ENCODE data around the gene EXOSC10.

Gene EXOSC10

GRCh38 chr1:11099310-11100148 lies at the start of gene EXOSC10:
Gene EXOSC10 (minus strand): TSS chr1:11099869. CDS start chr1:11099831, 38 bp downstream.
- peak; percentile 96 for DNase-seq

GRCh38 chr1:11147197-11147770 lies 47.6 kb upstream of the EXOSC10 start:
- DNase-seq: no peak

DNA sequence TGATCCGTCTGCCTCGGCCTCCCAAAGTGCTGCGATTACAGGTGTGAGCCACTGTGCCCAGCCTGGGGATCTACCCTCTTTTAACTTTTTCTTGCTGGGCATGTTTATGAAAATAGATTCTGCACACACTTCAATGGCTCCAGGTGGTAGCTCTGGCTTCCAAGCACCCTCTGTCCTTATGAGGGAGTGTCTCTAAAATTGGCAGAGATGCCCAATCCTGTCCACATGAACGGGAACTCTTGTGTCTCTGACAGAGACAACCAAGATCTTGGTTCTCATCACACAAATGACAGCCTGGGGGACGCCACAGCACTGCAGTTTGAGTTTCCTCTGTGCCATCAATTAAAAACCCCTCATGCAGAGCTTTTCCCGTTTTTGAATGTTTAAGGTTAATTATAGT lies 46.1 kb upstream of the EXOSC10 start:
- no peak for DNase-seq

DNA sequence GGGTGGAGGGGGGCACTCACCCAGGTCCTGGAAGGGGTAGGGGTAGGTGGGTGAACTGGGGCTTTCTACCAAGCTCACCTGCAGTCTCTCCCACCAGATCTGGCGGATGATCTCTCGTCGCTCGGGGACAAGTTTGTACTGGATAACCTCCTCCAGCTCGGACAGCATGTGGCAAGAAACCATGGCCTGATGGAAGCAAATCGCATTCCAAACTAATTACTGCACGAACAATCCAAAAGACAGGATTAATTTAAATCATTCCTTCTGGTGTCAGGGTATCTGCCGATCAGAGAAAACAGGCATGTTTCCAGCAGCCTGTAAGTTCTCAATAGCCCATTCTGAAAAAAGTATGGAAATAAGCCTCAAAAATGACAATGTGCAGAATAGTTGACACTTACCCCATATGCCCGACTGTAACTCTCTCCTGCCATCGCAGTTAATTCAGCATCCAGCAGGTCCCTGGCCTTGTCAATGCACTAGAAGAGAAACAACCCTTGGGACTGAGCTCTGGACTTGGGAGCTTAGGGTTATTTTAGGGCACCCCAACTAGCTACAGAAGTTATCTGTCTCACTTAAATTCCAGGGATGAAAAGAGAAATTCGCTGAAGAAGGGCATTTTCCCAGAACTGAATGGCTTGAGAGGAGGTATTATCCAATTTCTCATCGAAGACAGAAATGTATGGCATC lies 45.0 kb upstream of the EXOSC10 start:
- DNase-seq: no peak

GRCh38 chr1:11143907-11144306 lies 44.2 kb upstream of the EXOSC10 start:
- DNase-seq: no peak

GRCh38 chr1:11143401-11143800 lies 43.7 kb upstream of the EXOSC10 start:
- no peak for DNase-seq

- DNase-seq: no peak
These were observed 43.1 kb upstream of the EXOSC10 start for GRCh38 chr1:11142618-11143391.

DNA sequence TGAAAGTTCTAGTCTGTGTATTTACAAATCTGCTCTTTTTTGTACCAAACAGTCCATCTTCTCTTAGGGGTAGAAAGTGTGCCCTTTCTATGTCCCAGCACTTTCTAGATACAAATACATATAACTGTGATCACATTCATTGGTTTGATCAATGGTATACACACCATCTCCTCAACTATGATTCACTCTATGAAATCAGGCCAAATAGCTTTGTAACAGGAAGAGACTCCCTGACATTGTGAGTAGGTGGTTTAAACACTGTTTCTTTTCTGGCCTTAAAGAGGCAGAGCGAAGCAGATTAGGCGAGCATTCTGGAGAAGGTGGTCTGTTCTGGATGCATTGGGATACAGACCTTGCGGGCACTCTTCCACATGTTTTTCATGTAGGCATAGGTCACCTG lies 39.3 kb upstream of the EXOSC10 start:
- no peak for DNase-seq

GRCh38 chr1:11138029-11138428 lies 38.4 kb upstream of the EXOSC10 start:
- DNase-seq: no peak

GRCh38 chr1:11134898-11135266 lies 35.2 kb upstream of the EXOSC10 start:
- DNase-seq: no peak

DNA sequence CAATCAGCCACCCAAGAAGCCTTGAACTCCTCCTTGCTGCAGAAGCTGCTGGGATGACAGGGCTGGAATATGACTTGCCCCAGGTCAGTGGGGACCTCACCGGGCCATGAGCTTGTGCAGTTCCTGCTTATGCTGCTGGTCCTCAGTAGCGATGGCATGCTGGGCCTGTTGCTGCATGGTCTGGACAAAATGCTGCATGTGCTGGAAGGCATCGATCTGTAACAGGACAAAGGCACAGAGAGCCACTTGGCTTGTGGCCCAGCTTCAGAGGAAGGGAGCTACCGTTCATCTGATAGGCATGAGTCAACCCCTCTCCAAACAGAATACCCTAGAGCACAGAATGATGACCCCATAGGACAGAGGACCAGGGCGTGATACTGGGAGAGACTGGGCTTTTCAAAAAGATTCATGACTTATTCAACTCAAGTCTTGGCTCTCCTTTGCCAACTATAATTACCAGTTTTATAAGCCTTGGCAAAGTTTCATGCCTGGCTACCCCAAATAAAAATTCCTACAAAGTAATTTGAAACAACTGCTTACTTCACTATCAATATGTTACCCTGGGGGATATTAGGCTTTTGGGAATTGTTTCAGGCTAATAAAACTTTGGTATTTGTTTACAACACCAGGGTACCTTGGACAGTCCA lies 34.7 kb upstream of the EXOSC10 start:
- no peak for DNase-seq

- no peak for DNase-seq
These were observed 33.1 kb upstream of the EXOSC10 start for GRCh38 chr1:11132563-11133293.

DNA sequence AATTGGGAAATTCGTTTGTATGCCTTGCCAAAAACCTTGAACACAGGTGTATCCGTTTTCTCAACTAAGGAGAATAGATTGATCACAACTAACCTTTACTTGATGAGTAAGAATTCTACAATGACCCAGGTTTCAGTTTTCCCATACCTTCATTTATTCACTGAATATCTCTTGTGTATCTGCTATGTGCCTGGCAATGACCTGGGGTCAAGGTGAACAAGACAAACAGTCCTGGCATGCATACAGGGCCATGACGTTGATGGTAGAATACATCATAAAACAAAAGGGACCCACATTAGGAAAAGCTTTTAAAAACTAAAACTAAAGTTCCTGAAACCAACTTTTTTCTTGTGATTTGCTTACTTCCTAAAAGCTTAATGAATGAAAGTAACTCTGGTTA lies 32.1 kb upstream of the EXOSC10 start:
- no peak for DNase-seq

DNA sequence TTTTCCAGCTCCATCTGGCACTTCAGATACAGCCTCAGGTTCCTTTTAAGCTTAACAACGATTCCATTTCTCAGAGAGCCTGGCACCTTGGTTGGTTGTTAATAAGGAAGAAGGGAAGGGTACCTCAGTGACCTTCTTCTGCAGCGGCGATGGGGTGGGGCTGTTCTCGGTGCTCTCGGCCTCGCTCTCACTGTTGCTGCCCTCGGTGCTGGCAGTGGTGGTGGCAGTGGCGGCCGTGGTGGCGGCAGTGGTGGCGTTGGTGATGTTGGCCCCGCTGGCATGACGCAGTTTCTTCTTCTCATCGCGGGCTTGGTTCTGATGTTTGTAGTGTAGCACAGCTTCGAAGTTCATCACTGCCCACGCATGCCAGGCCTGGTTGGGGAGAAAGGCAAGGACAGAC lies 30.7 kb upstream of the EXOSC10 start:
- DNase-seq: no peak

GRCh38 chr1:11129649-11130390 lies 30.2 kb upstream of the EXOSC10 start:
- DNase-seq: no peak

DNA sequence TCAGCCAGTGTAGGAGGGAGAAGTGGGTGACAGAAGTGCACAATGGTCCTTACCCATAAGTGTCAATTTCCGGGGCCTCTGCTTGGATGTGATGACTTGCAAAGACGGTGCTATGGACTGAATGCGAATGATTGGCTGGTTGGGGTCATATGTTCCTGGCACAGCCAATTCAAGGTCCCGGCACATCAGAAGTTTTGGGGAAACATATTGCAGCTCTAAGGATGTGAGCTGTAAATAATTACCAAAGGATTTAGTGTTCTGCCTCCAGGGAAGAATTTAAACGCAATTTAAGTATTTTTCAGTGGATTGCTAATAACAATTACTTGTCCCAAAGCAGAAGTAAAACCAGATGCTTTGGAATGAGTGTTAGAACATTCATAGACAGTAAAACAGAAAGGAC lies 26.9 kb upstream of the EXOSC10 start:
- DNase-seq: no peak

GRCh38 chr1:11125931-11126330 lies 26.3 kb upstream of the EXOSC10 start:
- no peak for DNase-seq

GRCh38 chr1:11124965-11125364 lies 25.3 kb upstream of the EXOSC10 start:
- no peak for DNase-seq

DNA sequence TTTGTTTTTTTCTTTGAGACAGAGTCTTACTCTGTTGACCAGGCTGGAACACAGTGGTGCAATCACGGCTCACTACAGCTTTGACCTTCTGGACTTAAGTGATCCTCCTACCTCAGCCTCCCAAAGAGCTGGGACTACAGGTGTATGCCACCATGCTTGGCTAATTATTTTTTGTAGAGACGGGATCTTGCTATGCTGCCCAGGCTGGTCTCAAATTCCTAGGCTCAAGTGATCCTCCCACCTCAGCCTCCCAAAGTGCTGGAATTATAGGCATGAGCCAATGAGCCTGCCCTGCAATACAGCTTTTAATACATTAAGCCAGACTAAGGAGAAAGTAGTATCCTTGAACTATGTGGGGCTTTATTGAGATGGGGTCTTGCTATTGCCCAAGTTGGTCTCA lies 16.6 kb upstream of the EXOSC10 start:
- DNase-seq: no peak

DNA sequence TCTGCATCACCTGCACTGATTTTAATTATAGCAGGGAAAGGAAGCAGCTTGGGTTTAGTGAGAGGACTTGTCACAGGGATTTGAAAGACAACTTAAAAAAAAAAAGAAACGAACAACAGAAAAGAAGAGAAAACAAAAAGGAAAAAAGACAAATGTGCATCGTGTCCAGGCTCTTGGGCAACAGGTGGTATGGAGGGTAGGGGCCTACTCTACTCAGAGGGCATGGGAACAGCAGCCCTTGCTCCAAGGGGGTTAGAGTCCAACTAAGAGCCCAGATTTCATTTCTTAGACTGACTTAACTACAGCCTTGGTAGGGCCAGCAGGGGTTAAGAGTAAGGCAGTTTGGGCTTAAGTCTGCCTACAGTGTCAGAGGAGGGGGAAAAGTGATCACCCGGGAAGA lies 15.3 kb upstream of the EXOSC10 start:
- DNase-seq: no peak

GRCh38 chr1:11109047-11109760 lies 9.5 kb upstream of the EXOSC10 start:
- DNase-seq: no peak
